ENCODE results near the gene SH3RF1. TPM values are rescaled to one million over a fixed set of nuclear protein-coding genes. Genes with fewer than 3 reads are reported as not detected.

The SH3RF1 gene
- total and polyA plus RNA-seq, 4 donors = 5.3 to 33.1 (median 16.3) TPM

DNA sequence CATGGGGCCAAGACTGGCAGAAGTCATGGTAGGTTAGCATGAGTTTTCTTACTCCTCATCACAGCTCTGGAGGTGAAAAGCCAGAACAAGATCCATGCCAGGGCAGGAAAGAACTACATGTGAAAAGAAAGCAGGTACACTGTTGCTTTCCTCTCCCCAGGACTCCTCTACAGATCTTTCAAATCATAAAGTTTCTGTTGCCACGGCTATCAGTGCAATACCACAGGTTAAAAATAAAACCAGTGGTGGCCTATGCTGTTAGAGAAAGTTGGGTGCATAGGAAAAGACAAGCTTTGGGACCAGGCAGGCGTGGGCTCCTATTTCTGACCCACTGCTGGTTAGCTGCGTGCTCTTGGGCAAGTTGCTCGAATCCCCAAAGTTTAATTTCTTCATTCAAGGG, 81.4 kb downstream of the SH3RF1 start:
- Histone ChIP-seq H3K27ac (ENCODE audit: low read depth in 1 of 2, low read length in 1 of 2) (no peak overlapping the region), H3K27me3 (ENCODE audit: control insufficient read depth in 3 of 3, insufficient read depth in 3 of 3, low read length in 2 of 3) (no peaks in the 10 kb centered on the region), H3K36me3 (ENCODE audit: control insufficient read depth in 4 of 4, insufficient read depth in 4 of 4, low read length in 4 of 4) (peaks cover 0 to 3% (median 0%) of the 10 kb centered on the region in 4 donors), H3K9me3 (ENCODE audit: control insufficient read depth in 4 of 4, insufficient read depth in 3 of 4, low read length in 3 of 4) (no peaks in the 10 kb centered on the region), H3K4me3 (no peak overlapping the region), H3K9ac (ENCODE audit: insufficient read depth in 1 of 2, low read length in 2 of 2) (no peak overlapping the region), H3K4me1 (ENCODE audit: control insufficient read depth in 5 of 5, insufficient read depth in 5 of 5, low read length in 5 of 5) (peaks cover 1 to 8% (median 3%) of the 10 kb centered on the region in 5 donors)
- DNase-seq (no peak), ATAC-seq (ENCODE audit: insufficient read depth, low FRiP score) (no peak)
- WGBS, 2 donors = 74 to 87% methylated on average over 4 of the region's 4 CpGs
- TF ChIP-seq, protein P1, sequence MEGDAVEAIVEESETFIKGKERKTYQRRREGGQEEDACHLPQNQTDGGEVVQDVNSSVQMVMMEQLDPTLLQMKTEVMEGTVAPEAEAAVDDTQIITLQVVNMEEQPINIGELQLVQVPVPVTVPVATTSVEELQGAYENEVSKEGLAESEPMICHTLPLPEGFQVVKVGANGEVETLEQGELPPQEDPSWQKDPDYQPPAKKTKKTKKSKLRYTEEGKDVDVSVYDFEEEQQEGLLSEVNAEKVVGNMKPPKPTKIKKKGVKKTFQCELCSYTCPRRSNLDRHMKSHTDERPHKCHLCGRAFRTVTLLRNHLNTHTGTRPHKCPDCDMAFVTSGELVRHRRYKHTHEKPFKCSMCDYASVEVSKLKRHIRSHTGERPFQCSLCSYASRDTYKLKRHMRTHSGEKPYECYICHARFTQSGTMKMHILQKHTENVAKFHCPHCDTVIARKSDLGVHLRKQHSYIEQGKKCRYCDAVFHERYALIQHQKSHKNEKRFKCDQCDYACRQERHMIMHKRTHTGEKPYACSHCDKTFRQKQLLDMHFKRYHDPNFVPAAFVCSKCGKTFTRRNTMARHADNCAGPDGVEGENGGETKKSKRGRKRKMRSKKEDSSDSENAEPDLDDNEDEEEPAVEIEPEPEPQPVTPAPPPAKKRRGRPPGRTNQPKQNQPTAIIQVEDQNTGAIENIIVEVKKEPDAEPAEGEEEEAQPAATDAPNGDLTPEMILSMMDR (IDR thresholded peaks at IDR 0.05; ENCODE audit: control extremely low read depth, extremely low read depth) = no peak

DNA sequence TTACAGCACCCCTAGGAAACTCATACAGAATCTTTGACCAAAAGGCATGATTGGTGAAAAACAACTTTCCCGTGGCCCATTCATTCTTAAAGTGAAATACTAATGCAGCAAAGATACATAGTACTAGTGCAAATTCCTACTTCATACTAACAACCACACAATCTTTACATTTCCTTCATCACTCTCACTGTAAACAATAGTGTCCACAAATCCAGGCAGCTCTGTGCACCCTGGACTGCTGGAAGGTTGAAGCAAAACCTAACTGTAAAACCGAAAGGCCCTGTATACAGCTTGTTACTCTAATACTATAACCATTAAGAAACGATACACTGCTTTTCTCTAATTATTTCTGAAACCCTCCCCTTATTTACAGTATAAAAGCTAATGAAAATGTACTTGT, 82.6 kb downstream of the SH3RF1 start:
- Histone ChIP-seq H3K9ac (ENCODE audit: insufficient read depth in 1 of 2, low read length in 2 of 2) (no peak overlapping the region), H3K9me3 (ENCODE audit: control insufficient read depth in 4 of 4, insufficient read depth in 3 of 4, low read length in 3 of 4) (no peaks in the 10 kb centered on the region), H3K27ac (ENCODE audit: low read depth in 1 of 2, low read length in 1 of 2) (no peak overlapping the region), H3K4me1 (ENCODE audit: control insufficient read depth in 5 of 5, insufficient read depth in 5 of 5, low read length in 5 of 5) (peaks cover 3 to 14% (median 11%) of the 10 kb centered on the region in 5 donors), H3K27me3 (ENCODE audit: control insufficient read depth in 3 of 3, insufficient read depth in 3 of 3, low read length in 2 of 3) (no peaks in the 10 kb centered on the region), H3K36me3 (ENCODE audit: control insufficient read depth in 4 of 4, insufficient read depth in 4 of 4, low read length in 4 of 4) (no peaks in the 10 kb centered on the region), H3K4me3 (no peak overlapping the region)
- TF ChIP-seq, protein P1 (IDR thresholded peaks at IDR 0.05; ENCODE audit: control extremely low read depth, extremely low read depth) = no peak
- WGBS, 2 donors = 86 to 91% methylated on average over 3 of the region's 3 CpGs
- no peak for ATAC-seq (ENCODE audit: insufficient read depth, low FRiP score)
- no peak for DNase-seq

DNA sequence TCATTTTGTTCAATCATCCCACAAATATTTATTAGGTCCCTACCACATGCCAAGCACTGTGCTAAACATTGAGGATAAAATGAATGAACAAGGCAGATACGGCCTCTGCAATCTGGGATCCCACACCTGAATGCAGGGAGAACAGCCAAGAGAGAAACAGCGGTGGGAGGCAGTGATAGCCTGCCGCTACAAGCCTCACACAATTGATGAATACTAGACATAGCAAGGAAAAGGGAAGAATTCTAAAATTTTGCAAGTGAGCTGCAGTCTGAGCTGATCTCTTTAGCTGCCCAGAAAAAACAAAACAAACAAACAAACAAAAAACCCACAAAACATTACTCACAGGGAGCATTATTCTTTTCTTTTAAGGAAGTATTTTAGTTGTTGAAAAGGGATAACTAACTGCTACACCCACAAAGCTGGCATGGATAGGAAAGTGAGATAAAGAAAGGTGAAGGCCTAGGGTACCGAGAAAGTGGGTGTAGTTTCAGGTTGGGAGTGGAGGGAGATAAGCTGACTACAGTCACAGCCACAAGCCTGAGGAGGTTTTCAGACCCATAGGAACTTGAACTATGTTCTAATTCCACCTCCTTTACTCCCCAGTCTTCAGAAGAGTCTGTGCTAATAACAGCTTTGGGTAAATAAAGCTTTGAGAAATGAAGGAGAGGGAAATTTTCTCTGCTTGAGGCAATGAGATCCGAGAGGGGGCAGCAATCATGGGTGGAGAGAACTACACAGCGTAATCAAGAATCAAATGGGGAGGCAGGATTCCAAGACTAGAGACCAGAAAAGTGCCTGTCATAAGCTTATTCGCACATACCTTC, 85.4 kb downstream of the SH3RF1 start:
- Histone ChIP-seq H3K27me3 (ENCODE audit: control insufficient read depth in 3 of 3, insufficient read depth in 3 of 3, low read length in 2 of 3) (no peaks in the 10 kb centered on the region), H3K27ac (ENCODE audit: low read depth in 1 of 2, low read length in 1 of 2) (peak overlapping the region in 1 of 2 donors; percentile 53), H3K9ac (ENCODE audit: insufficient read depth in 1 of 2, low read length in 2 of 2) (no peak overlapping the region), H3K36me3 (ENCODE audit: control insufficient read depth in 4 of 4, insufficient read depth in 4 of 4, low read length in 4 of 4) (no peaks in the 10 kb centered on the region), H3K4me3 (no peak overlapping the region), H3K4me1 (ENCODE audit: control insufficient read depth in 5 of 5, insufficient read depth in 5 of 5, low read length in 5 of 5) (peaks cover 4 to 14% (median 13%) of the 10 kb centered on the region in 5 donors), H3K9me3 (ENCODE audit: control insufficient read depth in 4 of 4, insufficient read depth in 3 of 4, low read length in 3 of 4) (no peaks in the 10 kb centered on the region)
- TF ChIP-seq, protein P1 (IDR thresholded peaks at IDR 0.05; ENCODE audit: control extremely low read depth, extremely low read depth) = no peak
- WGBS, 2 donors = 73 to 86% methylated on average over 7 of the region's 7 CpGs
- DNase-seq (peak in 1 of 3 donors; percentile 38), ATAC-seq (ENCODE audit: insufficient read depth, low FRiP score) (peak; percentile 39)

Measured in lung (tissue), 12 donors.